K562 (cell line): ENCODE measurements around the gene PARS2.
A peak's percentile ranks its signal among the peaks of the same experiment; 100 is the strongest.

ENCODE experiments used
- ARHGAP35 ChIP-seq: fragments of 450-650 bp; IDR thresholded peaks from 2 replicates; pipeline ENCODE4 v1.6.1; 2018; ENCODE audit not compliant: partially characterized antibody
- BACH1 ChIP-seq: fragments of 200-800 bp; sonication (Bioruptor generic); IDR thresholded peaks from 2 replicates; pipeline ENCODE4 v1.6.1; 2016; ENCODE audit warnings: missing genetic modification characterization, missing compliant biosample characterization
- BHLHE40 ChIP-seq: IDR thresholded peaks from 2 replicates; pipeline ENCODE4 v1.6.1; 2011; ENCODE audit warnings: low read length, improper control_type of control experiment
- CCNT2 ChIP-seq: IDR thresholded peaks from 2 replicates; pipeline ENCODE4 v1.6.1; 2011; ENCODE audit warnings: borderline replicate concordance, low read depth, mild to moderate bottlenecking, moderate library complexity, mixed read lengths, low read length; ENCODE audit not compliant: insufficient read length; ENCODE audit errors: extremely low read depth
- ELF1 ChIP-seq: fragments of 200-800 bp; sonication (Bioruptor generic); IDR thresholded peaks from 2 replicates; pipeline ENCODE4 v1.6.1; 2016; ENCODE audit warnings: missing genetic modification characterization, missing compliant biosample characterization
- FOXM1 ChIP-seq, 2 experiments: fragments of 450-650 bp in 1 of 2; sonication (generic) in 1 of 2; formaldehyde crosslinking in 1 of 2; IDR thresholded peaks; 2 replicates each; pipeline versions ENCODE4 v1.6.1 to v1.9.0; 2017 to 2022; ENCODE audit warnings: low read depth in 2 of 2, mild to moderate bottlenecking in 2 of 2, missing genetic modification reagents in 1 of 2, moderate library complexity in 1 of 2
- NFYB ChIP-seq: IDR thresholded peaks from 2 replicates; pipeline ENCODE4 v1.6.1; 2011; ENCODE audit warnings: mild to moderate bottlenecking, moderate library complexity; ENCODE audit not compliant: insufficient read length; ENCODE audit errors: extremely low read depth
- SRSF7 ChIP-seq: fragments of 200-400 bp; formaldehyde crosslinking; optimal IDR thresholded peaks from 2 replicates; pipeline ENCODE3; 2017; ENCODE audit warnings: mild to moderate bottlenecking, low read depth, low read length
- ZHX1 ChIP-seq: fragments of 150-350 bp; conservative IDR thresholded peaks from 2 replicates; pipeline ENCODE4 v1.6.1; 2014; ENCODE audit warnings: low read length
- ZNF384 ChIP-seq: IDR thresholded peaks from 2 replicates; pipeline ENCODE4 v1.6.1; 2012; ENCODE audit warnings: low read depth, low read length, improper control_type of control experiment
- ZNF586 ChIP-seq: fragments of 450-650 bp; formaldehyde crosslinking; conservative IDR thresholded peaks from 2 replicates; pipeline ENCODE4 v1.4.0; 2020; ENCODE audit warnings: mild to moderate bottlenecking, moderate library complexity
- TF ChIP-seq, protein P1 (sequence below), 3 experiments: IDR thresholded peaks in 2 of 3; conservative IDR thresholded peaks in 1 of 3; 2 replicates each; pipeline ENCODE4 v1.5.1; 2011 to 2012; ENCODE audit warnings: low read length in 3 of 3, mild to moderate bottlenecking in 3 of 3, control low read depth in 2 of 3, improper control_type of control experiment in 1 of 3, inconsistent platforms in 1 of 3, low read depth in 1 of 3, mixed read lengths in 1 of 3, moderate library complexity in 1 of 3; ENCODE audit not compliant: insufficient read depth in 2 of 3

DNA sequence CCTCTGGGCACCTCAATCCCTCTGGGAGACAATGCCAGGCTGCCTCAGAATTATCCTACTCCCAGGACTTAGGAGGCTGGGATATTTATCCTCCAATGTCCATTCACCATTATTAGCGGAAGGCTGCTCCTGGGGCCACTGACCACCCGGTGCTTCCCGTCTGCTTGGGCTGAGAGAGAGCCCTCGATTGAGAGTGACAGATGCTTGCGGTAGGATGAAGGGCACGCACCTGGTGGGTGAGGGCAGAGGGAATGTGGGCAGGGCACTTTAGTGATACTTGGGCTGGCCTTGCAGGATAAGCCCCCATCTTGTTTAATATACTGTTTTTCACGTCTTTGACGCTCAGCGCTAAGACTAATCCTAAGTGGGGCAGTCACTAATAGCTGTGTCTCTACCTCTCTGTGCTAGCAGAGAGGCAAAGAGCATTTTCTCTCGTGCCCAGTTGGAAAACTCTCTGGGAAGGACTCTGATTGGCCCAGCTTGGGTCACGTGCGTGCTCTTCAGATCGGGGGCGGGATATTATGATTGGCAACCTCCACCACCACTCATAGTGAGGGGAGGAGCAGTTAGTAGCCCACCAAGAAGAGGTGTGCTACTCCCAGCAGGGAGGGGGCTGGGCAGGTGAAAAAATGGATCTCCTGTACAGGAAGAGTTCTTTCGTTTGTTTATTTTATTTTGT lies 10.6 kb upstream of the PARS2 start:
- TF ChIP-seq ARHGAP35, result no peak
- TF ChIP-seq NFYB, result peak; percentile 93
- TF ChIP-seq CCNT2, result no peak
- TF ChIP-seq BHLHE40, result peak; percentile 79
- TF ChIP-seq SRSF7, result no peak
- TF ChIP-seq ELF1 (tag), result no peak
- TF ChIP-seq ZNF586 (CRISPR knock-in tag), result no peak
- TF ChIP-seq, protein P1, sequence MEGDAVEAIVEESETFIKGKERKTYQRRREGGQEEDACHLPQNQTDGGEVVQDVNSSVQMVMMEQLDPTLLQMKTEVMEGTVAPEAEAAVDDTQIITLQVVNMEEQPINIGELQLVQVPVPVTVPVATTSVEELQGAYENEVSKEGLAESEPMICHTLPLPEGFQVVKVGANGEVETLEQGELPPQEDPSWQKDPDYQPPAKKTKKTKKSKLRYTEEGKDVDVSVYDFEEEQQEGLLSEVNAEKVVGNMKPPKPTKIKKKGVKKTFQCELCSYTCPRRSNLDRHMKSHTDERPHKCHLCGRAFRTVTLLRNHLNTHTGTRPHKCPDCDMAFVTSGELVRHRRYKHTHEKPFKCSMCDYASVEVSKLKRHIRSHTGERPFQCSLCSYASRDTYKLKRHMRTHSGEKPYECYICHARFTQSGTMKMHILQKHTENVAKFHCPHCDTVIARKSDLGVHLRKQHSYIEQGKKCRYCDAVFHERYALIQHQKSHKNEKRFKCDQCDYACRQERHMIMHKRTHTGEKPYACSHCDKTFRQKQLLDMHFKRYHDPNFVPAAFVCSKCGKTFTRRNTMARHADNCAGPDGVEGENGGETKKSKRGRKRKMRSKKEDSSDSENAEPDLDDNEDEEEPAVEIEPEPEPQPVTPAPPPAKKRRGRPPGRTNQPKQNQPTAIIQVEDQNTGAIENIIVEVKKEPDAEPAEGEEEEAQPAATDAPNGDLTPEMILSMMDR (IDR thresholded peaks at IDR 0.05 in 2 of 3, conservative IDR thresholded peaks at IDR 0.05 in 1 of 3; ENCODE audit: insufficient read depth in 2 of 3, low read depth in 1 of 3, low read length in 3 of 3), result no peak
- TF ChIP-seq ZNF384, result no peak
- TF ChIP-seq ZHX1, result no peak
- TF ChIP-seq BACH1, result no peak
- TF ChIP-seq FOXM1 (IDR thresholded peaks at IDR 0.05; ENCODE audit: low read depth), result no peak
- no peak for TF ChIP-seq FOXM1 (CRISPR knock-in tag; IDR thresholded peaks at IDR 0.05; ENCODE audit: low read depth)
